ENCODE measurements around the gene RAB25.

- no peak for TF ChIP-seq POLR2AphosphoS5 (IDR thresholded peaks at IDR 0.05; ENCODE audit: low read depth, low read length)
- no peak for TF ChIP-seq TAF1 (IDR thresholded peaks at IDR 0.05; ENCODE audit: borderline replicate concordance, insufficient read depth, low read length)
- TF ChIP-seq SIN3A (IDR thresholded peaks at IDR 0.05; ENCODE audit: borderline replicate concordance, insufficient read depth, low read length): no peak
Observed at GRCh38 chr1:156080241-156080862, 19.4 kb downstream of the RAB25 start.

Measured in PFSK-1 (cell line).